Measurements from ENCODE around the gene TACC3.

DNA sequence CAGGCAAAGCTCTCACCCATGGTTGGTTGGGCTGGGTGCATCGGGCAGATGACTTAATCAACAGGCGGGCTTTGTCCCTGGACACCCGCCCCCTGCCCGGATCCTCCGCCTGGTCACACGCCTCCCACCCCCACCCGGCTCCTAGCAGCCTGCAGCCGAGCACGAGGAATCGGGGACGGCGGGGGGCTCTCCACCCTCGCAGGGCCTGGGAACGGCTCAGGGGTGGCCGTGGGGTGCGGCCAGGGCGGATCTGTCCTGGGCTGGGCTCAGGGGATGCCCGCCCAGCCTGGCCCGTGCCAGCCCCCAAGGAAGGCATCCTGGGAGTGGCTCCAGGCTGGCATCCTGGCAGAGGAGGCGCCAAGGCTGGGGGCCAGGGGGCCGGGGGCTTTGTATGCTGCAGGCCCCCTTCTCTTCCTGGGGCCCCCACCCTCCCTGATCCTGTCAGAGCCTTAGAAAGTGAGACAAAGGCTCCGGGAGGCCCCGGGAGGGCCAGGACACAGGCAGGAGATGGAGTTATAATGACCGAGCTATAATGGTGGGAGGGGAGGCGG lies 39.3 kb downstream of the TACC3 start:
- TF ChIP-seq, protein P1, sequence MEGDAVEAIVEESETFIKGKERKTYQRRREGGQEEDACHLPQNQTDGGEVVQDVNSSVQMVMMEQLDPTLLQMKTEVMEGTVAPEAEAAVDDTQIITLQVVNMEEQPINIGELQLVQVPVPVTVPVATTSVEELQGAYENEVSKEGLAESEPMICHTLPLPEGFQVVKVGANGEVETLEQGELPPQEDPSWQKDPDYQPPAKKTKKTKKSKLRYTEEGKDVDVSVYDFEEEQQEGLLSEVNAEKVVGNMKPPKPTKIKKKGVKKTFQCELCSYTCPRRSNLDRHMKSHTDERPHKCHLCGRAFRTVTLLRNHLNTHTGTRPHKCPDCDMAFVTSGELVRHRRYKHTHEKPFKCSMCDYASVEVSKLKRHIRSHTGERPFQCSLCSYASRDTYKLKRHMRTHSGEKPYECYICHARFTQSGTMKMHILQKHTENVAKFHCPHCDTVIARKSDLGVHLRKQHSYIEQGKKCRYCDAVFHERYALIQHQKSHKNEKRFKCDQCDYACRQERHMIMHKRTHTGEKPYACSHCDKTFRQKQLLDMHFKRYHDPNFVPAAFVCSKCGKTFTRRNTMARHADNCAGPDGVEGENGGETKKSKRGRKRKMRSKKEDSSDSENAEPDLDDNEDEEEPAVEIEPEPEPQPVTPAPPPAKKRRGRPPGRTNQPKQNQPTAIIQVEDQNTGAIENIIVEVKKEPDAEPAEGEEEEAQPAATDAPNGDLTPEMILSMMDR (IDR thresholded peaks at IDR 0.05) = no peak
- TF ChIP-seq ZFX (IDR thresholded peaks at IDR 0.05; ENCODE audit: borderline replicate concordance) = no peak

All from 22Rv1 (cell line).